CD4-positive, alpha-beta T cell (primary cell): Measurements from ENCODE around the gene PPIA. TPM values are rescaled to one million over a fixed set of nuclear protein-coding genes. Genes with fewer than 3 reads are reported as not detected.

Experiments used
- ATAC-seq: fragments of 200-7000 bp; cut with Tn5 transposase; one replicate; pipeline ENCODE4 v1.10.0; 2022; ENCODE audit warnings: mild to moderate bottlenecking; ENCODE audit not compliant: poor library complexity
- CTCF ChIA-PET: fragments of 350-600 bp; sonication (Branson Sonifier 250); formaldehyde crosslinking; loops from one replicate; lab custom pipeline; 2021; ENCODE audit warnings: antibody characterized with exemption, inconsistent platforms; lab: Charles Lee
- POLR2A ChIA-PET: fragments of 350-600 bp; sonication (Branson Sonifier 250); formaldehyde crosslinking; loops from one replicate; lab custom pipeline; 2021; ENCODE audit warnings: antibody characterized with exemption, inconsistent platforms; lab: Charles Lee
- DNase-seq, 14 experiments: peaks; one replicate each; pipeline ENCODE4 v3.0.0-alpha.2; 2013 to 2020; ENCODE audit warnings: mixed read lengths in 2 of 14
- H3K27ac ChIP-seq, 2 donors: one replicate each; pipeline versions ENCODE4 v1.5.1 to v1.7.0; 2013; ENCODE audit warnings: low read length in 2 of 2, low read depth in 1 of 2, mild to moderate bottlenecking in 1 of 2
- H3K27me3 ChIP-seq, 2 experiments: 1 replicate in 1 of 2; 2 replicates in 1 of 2; pipeline versions ENCODE4 v1.6.1 to v1.7.0; 2013; ENCODE audit warnings: low read length in 2 of 2, control low read depth in 1 of 2, mild to moderate bottlenecking in 1 of 2, moderate library complexity in 1 of 2; ENCODE audit not compliant: insufficient read depth in 2 of 2, control insufficient read depth in 1 of 2
- H3K36me3 ChIP-seq: one replicate; pipeline ENCODE4 v1.6.1; 2013; ENCODE audit warnings: low read length, control low read depth; ENCODE audit not compliant: insufficient read depth
- H3K4me1 ChIP-seq: one replicate; pipeline ENCODE4 v1.6.1; 2013; ENCODE audit warnings: low read length, control low read depth; ENCODE audit not compliant: insufficient read depth
- H3K4me3 ChIP-seq: one replicate; pipeline ENCODE4 v1.5.1; 2013; ENCODE audit warnings: mild to moderate bottlenecking, low read length, moderate library complexity
- H3K9me3 ChIP-seq, 2 experiments: 1 replicate in 1 of 2; 2 replicates in 1 of 2; pipeline versions ENCODE4 v1.6.1 to v1.7.0; 2013; ENCODE audit warnings: low read length in 2 of 2, mild to moderate bottlenecking in 2 of 2, control low read depth in 1 of 2, moderate library complexity in 1 of 2; ENCODE audit not compliant: control insufficient read depth in 1 of 2, insufficient read depth in 1 of 2
- H3K27ac Mint-ChIP-seq: one replicate; pipeline ENCODE4 v1.8.0; 2020; ENCODE audit warnings: mixed read lengths
- H3K27me3 Mint-ChIP-seq: one replicate; pipeline ENCODE4 v1.8.0; 2021; ENCODE audit warnings: mixed read lengths
- H3K36me3 Mint-ChIP-seq: one replicate; pipeline ENCODE4 v1.8.0; 2021; ENCODE audit warnings: low read depth, mixed read lengths
- H3K4me1 Mint-ChIP-seq: one replicate; pipeline ENCODE4 v1.8.0; 2021; ENCODE audit warnings: low read depth, mixed read lengths
- H3K4me3 Mint-ChIP-seq: one replicate; pipeline ENCODE4 v1.8.0; 2020; ENCODE audit warnings: mild to moderate bottlenecking, mixed read lengths
- H3K9me3 Mint-ChIP-seq: one replicate; pipeline ENCODE4 v1.8.0; 2020; ENCODE audit warnings: mixed read lengths
- intact Hi-C, 2 experiments: fragments of 100-400 bp; cut with DNase I in 1 of 2; cut with micrococcal nuclease in 1 of 2; formaldehyde crosslinking; loops; one replicate each; pipeline versions ENCODE4 v1.15.1 to v1.9.0; 2023 to 2025; cut with DNase I, micrococcal nuclease
- total RNA-seq, 174 experiments: library from RNA in 2 of 174; stranded (reverse) in 2 of 174; gene quantifications; one replicate each; pipeline ENCODE4 v1.2.3 and lab custom pipeline; 2021 to 2026
- TF ChIP-seq, protein P1 (sequence below): fragments of 200-600 bp; IDR thresholded peaks from one replicate; pipeline ENCODE4 v1.8.0; 2022; ENCODE audit warnings: antibody characterized with exemption, mild to moderate bottlenecking

The PPIA gene
- total RNA-seq, 2 experiments from 2014 or later = 410 to 423 TPM

DNA sequence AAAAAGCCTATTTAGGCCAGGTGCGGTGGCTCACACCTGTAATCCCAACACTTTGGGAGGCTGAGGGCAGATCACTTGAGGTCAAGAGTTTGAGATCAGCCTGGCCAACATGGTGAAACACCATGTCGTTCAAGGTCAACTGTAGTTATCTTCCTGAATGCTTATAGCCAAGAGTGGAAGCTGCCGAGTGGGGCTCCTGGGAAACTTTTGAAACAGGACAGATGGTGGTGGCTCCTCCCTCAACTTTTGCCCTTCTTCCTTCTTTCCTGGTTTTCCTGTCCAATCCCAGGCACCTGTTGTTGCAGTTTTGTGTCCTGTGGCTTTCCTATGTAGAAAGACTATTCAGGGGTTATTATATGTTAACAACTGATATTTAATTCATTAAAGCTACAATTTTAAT lies 8.7 kb upstream of the PPIA start:
- TF ChIP-seq, protein P1, sequence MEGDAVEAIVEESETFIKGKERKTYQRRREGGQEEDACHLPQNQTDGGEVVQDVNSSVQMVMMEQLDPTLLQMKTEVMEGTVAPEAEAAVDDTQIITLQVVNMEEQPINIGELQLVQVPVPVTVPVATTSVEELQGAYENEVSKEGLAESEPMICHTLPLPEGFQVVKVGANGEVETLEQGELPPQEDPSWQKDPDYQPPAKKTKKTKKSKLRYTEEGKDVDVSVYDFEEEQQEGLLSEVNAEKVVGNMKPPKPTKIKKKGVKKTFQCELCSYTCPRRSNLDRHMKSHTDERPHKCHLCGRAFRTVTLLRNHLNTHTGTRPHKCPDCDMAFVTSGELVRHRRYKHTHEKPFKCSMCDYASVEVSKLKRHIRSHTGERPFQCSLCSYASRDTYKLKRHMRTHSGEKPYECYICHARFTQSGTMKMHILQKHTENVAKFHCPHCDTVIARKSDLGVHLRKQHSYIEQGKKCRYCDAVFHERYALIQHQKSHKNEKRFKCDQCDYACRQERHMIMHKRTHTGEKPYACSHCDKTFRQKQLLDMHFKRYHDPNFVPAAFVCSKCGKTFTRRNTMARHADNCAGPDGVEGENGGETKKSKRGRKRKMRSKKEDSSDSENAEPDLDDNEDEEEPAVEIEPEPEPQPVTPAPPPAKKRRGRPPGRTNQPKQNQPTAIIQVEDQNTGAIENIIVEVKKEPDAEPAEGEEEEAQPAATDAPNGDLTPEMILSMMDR = no peak
- Mint-ChIP-seq H3K36me3 (no peaks in the 10 kb centered on the region), H3K4me1 (no peaks in the 10 kb centered on the region), H3K4me3 (no peak overlapping the region), H3K27me3 (no peaks in the 10 kb centered on the region), H3K27ac (no peak overlapping the region), H3K9me3 (peaks cover 5% of the 10 kb centered on the region)
- no peak overlapping the region for H3K27ac ChIP-seq
- intact Hi-C loops = no loop called here
- ATAC-seq (no peak), DNase-seq (no peak)
- H3K36me3 ChIP-seq = no peaks in the 10 kb centered on the region
- ChIA-PET POLR2A (no interaction called here), CTCF (no interaction called here)
- no peaks in the 10 kb centered on the region for H3K27me3 ChIP-seq
- H3K9me3 ChIP-seq = peaks cover 4 to 18% of the 10 kb centered on the region in 2 experiments
- H3K4me1 ChIP-seq = no peaks in the 10 kb centered on the region
- H3K4me3 ChIP-seq = no peak overlapping the region

DNA sequence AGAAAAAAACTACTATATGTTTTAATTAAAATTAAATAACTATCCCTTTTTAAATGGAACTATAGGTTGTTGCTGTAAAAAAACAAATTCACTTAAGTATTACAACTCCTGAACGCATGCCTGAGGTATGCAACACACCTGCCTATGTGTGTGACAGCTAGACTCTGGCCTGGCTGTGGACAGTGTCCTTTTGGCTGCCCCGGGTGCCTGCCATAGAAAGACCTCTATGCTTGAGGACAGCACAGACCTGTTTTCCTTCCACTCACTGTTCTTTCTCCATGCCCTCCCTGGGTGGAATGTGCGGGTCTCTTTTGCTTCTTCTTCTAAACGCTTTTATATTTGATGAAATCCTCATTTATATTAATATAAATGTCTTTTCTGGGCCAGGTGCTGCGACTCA lies 6.5 kb upstream of the PPIA start:
- ATAC-seq = no peak
- CTCF ChIA-PET = no interaction called here

GRCh38 chr7:44791278-44792219 lies 4.9 kb upstream of the PPIA start:
- Mint-ChIP-seq H3K27ac (no peak overlapping the region), H3K9me3 (no peaks in the 10 kb centered on the region), H3K27me3 (no peaks in the 10 kb centered on the region), H3K4me3 (peak overlapping the region; percentile 73), H3K4me1 (peaks cover 5% of the 10 kb centered on the region), H3K36me3 (peaks cover 10% of the 10 kb centered on the region)
- peaks cover 9% of the 10 kb centered on the region for H3K4me1 ChIP-seq
- POLR2A ChIA-PET = interaction anchor here (0.6 kb wide), 1 partner anchor 212 kb away, joined by 3 read pairs; no protein-coding TSS in a partner anchor
- H3K4me3 ChIP-seq = no peak overlapping the region
- ATAC-seq (no peak), DNase-seq (no peak)
- H3K36me3 ChIP-seq = no peaks in the 10 kb centered on the region
- intact Hi-C loops = loop anchor here in 1 of 2 experiments (10.0 kb wide), 1 partner anchor 747 kb away; the partner anchor contains the start of gene DBNL
- TF ChIP-seq, protein P1 = no peak
- CTCF ChIA-PET = no interaction called here
- no peak overlapping the region for H3K27ac ChIP-seq
- no peaks in the 10 kb centered on the region for H3K9me3 ChIP-seq
- no peaks in the 10 kb centered on the region for H3K27me3 ChIP-seq

More for the DNA sequence above, 6.5 kb upstream of the PPIA start:
- H3K27me3 Mint-ChIP-seq = no peaks in the 10 kb centered on the region
- no peaks in the 10 kb centered on the region for H3K36me3 Mint-ChIP-seq
- no peaks in the 10 kb centered on the region for H3K9me3 Mint-ChIP-seq
- no peak for DNase-seq
- POLR2A ChIA-PET = no interaction called here
- H3K4me3 Mint-ChIP-seq = no peak overlapping the region
- no peaks in the 10 kb centered on the region for H3K4me1 ChIP-seq
- H3K27ac ChIP-seq = no peak overlapping the region
- no peak overlapping the region for H3K4me3 ChIP-seq
- H3K36me3 ChIP-seq = no peaks in the 10 kb centered on the region
- no peaks in the 10 kb centered on the region for H3K9me3 ChIP-seq
- intact Hi-C loops = loop anchor here in 1 of 2 experiments (10.0 kb wide), 1 partner anchor 745 kb away; the partner anchor contains the start of gene DBNL
- no peak overlapping the region for H3K27ac Mint-ChIP-seq
- no peaks in the 10 kb centered on the region for H3K27me3 ChIP-seq
- no peaks in the 10 kb centered on the region for H3K4me1 Mint-ChIP-seq
- TF ChIP-seq, protein P1 = no peak
